C1 segment of cervical spinal cord (tissue), 14 donors: Measurements from ENCODE around the gene RFPL1.
"Not testable (repeated sequence)": the region's sequence is repeated elsewhere in the genome, so short reads cannot be mapped to it uniquely, and the experiment has no call there.

ENCODE experiments used
- DNase-seq, 14 donors: peaks; one replicate each; lab custom pipeline; 2025; lab: John Stamatoyannopoulos, UW

Gene RFPL1

GRCh38 chr22:29438283-29438682 lies at the start of gene RFPL1:
Gene RFPL1, plus strand, starts transcription at chr22:29438583.
- DNase-seq: not testable (repeated sequence)

- no peak for DNase-seq
Measured at GRCh38 chr22:29388759-29389090, 49.7 kb upstream of the RFPL1 start.

GRCh38 chr22:29390270-29390669 lies 48.1 kb upstream of the RFPL1 start:
- no peak for DNase-seq

GRCh38 chr22:29391546-29391945 lies 46.8 kb upstream of the RFPL1 start:
- no peak for DNase-seq

- DNase-seq: no peak
Measured at GRCh38 chr22:29393019-29393608, 45.3 kb upstream of the RFPL1 start.

- peak in 11 of 14 donors; percentile 16 to 80 (median 37) for DNase-seq
Measured at GRCh38 chr22:29394931-29395581, 43.3 kb upstream of the RFPL1 start.

- no peak for DNase-seq
Measured at GRCh38 chr22:29396126-29396525, 42.3 kb upstream of the RFPL1 start.

GRCh38 chr22:29397791-29398190 lies 40.6 kb upstream of the RFPL1 start:
- DNase-seq: no peak

GRCh38 chr22:29400576-29400975 lies 37.8 kb upstream of the RFPL1 start:
- no peak for DNase-seq

GRCh38 chr22:29401538-29401937 lies 36.8 kb upstream of the RFPL1 start:
- DNase-seq: not testable (repeated sequence)

- no peak for DNase-seq
Measured at GRCh38 chr22:29408940-29409339, 29.4 kb upstream of the RFPL1 start.

GRCh38 chr22:29411569-29412211 lies 26.7 kb upstream of the RFPL1 start:
- DNase-seq: not testable (repeated sequence)

- not testable (repeated sequence) for DNase-seq
Measured at GRCh38 chr22:29412772-29413171, 25.6 kb upstream of the RFPL1 start.

- not testable (repeated sequence) for DNase-seq
Measured at GRCh38 chr22:29414951-29415591, 23.3 kb upstream of the RFPL1 start.

- not testable (repeated sequence) for DNase-seq
Measured at GRCh38 chr22:29418704-29419103, 19.7 kb upstream of the RFPL1 start.

- no peak for DNase-seq
Measured at GRCh38 chr22:29426476-29426875, 11.9 kb upstream of the RFPL1 start.

- DNase-seq: peak in 1 of 14 donors; percentile 51
Measured at GRCh38 chr22:29427176-29427760, 11.1 kb upstream of the RFPL1 start.

- DNase-seq: no peak
Measured at GRCh38 chr22:29431986-29432385, 6.4 kb upstream of the RFPL1 start.

- DNase-seq: no peak
Measured at GRCh38 chr22:29433856-29434255, 4.5 kb upstream of the RFPL1 start.

GRCh38 chr22:29434288-29434687 lies 4.1 kb upstream of the RFPL1 start:
- DNase-seq: no peak

GRCh38 chr22:29435236-29436136 lies 2.9 kb upstream of the RFPL1 start:
- no peak for DNase-seq
